Mammary epithelial cell (primary cell): ENCODE measurements around the gene CLDN24.

Experiments
- CTCF ChIP-seq, 2 donors: IDR thresholded peaks in 1 of 2; conservative IDR thresholded peaks in 1 of 2; 2 replicates each; pipeline ENCODE4 v1.5.1; 2011 to 2012; ENCODE audit warnings: inconsistent platforms in 2 of 2, low read length in 2 of 2, mild to moderate bottlenecking in 2 of 2, control low read depth in 1 of 2, low read depth in 1 of 2; ENCODE audit not compliant: insufficient read depth in 1 of 2; ENCODE audit errors: extremely low read depth in 1 of 2
- EZH2 ChIP-seq: IDR thresholded peaks from 2 replicates; pipeline ENCODE4 v1.6.1; 2012; ENCODE audit warnings: low read length, inconsistent platforms, borderline replicate concordance

- no peak for TF ChIP-seq CTCF (conservative IDR thresholded peaks at IDR 0.05 in 1 of 2, IDR thresholded peaks at IDR 0.05 in 1 of 2; ENCODE audit: extremely low read depth in 1 of 2, insufficient read depth in 1 of 2, low read depth in 1 of 2, low read length in 2 of 2)
- no peak for TF ChIP-seq EZH2
These were observed 15.6 kb upstream of the CLDN24 start for GRCh38 chr4:183337833-183338232.
